Measurements from ENCODE around the gene ARL15. TPM values are rescaled to one million over a fixed set of nuclear protein-coding genes. Genes with fewer than 3 reads are reported as not detected.

Gene ARL15
- total and polyA plus RNA-seq, 2 donors (not counting 1 experiment from before 2014, with no cell fraction given) = 5.8 to 20.5 TPM

DNA sequence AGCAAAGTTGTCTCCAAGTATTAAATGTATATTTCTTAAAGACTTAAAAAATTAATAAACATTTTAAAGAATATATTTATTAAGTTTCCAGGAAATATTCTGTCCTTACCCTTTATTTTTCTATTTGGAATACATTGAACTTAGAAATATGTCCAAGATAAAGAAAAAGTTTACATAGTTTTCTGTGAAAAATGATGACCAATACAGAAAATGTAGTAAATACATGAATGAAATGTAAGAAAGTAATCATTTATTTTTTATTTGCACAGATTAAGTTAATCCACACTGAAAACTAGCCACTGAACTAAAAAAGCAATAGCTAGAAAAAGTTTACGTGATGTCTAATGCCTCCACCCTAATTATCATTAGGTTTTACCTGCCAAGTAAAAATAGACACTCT is 273.2 kb downstream of the ARL15 start:
- H2AFZ ChIP-seq (ENCODE audit: insufficient read depth, low read depth, low read length, poor library complexity, severe bottlenecking) = no peak overlapping the region

DNA sequence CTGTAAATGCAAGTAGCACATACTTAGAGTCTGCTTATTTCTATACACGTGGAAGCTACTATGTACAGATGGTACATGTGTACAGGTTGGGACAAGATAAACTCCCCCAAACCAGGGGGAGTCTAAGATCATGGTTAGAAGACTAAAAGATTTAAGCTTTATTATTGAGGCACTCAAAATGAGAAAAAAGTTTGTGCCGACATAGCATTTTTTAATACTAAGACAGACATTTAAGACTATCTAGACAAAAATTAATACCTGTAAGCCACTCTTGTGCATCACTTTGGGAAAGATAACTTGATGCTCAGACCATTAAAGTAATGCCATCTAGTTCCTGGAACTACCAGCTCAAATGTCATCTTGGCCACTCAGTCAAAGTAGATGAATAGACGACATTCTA is 279.4 kb downstream of the ARL15 start:
- H3K4me2 ChIP-seq (replicated peaks; ENCODE audit: low read depth, low read length, poor library complexity, severe bottlenecking) = no peak overlapping the region
- no peak overlapping the region for H3K4me3 Mint-ChIP-seq
- DNase-seq = no peak
- no peak overlapping the region for H3K27ac Mint-ChIP-seq
- ChIA-PET CTCF (interaction anchor here (0.9 kb wide), 1 partner anchor 27 kb away, joined by 3 read pairs; no protein-coding TSS in a partner anchor), POLR2A (no interaction called here)
- intact Hi-C loops (cut with micrococcal nuclease) = no loop called here
- H3K9me3 Mint-ChIP-seq (ENCODE audit: insufficient read depth) = no peaks in the 10 kb centered on the region
- H3K79me2 ChIP-seq (ENCODE audit: control insufficient read depth, insufficient read depth, low read length) = no peaks in the 10 kb centered on the region
- no peaks in the 10 kb centered on the region for H3K36me3 ChIP-seq (replicated peaks in 1 of 2; ENCODE audit: control extremely low read depth in 1 of 2, control insufficient read depth in 1 of 2, extremely low read depth in 1 of 2, insufficient read depth in 2 of 2, low read length in 1 of 2)
- H3K9ac ChIP-seq (ENCODE audit: low read length) = no peak overlapping the region
- H3K4me3 ChIP-seq (ENCODE audit: control extremely low read depth in 1 of 5, extremely low read depth in 1 of 5, insufficient read depth in 1 of 5, low read depth in 2 of 5, low read length in 4 of 5) = no peak overlapping the region
- TF ChIP-seq, protein P1, sequence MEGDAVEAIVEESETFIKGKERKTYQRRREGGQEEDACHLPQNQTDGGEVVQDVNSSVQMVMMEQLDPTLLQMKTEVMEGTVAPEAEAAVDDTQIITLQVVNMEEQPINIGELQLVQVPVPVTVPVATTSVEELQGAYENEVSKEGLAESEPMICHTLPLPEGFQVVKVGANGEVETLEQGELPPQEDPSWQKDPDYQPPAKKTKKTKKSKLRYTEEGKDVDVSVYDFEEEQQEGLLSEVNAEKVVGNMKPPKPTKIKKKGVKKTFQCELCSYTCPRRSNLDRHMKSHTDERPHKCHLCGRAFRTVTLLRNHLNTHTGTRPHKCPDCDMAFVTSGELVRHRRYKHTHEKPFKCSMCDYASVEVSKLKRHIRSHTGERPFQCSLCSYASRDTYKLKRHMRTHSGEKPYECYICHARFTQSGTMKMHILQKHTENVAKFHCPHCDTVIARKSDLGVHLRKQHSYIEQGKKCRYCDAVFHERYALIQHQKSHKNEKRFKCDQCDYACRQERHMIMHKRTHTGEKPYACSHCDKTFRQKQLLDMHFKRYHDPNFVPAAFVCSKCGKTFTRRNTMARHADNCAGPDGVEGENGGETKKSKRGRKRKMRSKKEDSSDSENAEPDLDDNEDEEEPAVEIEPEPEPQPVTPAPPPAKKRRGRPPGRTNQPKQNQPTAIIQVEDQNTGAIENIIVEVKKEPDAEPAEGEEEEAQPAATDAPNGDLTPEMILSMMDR (IDR thresholded peaks at IDR 0.05) = no peak
- no peak for TF ChIP-seq EZH2 (IDR thresholded peaks at IDR 0.05; ENCODE audit: borderline replicate concordance, insufficient read depth, low read depth, low read length, poor library complexity, severe bottlenecking)
- no peaks in the 10 kb centered on the region for H3K4me1 ChIP-seq (ENCODE audit: control insufficient read depth in 2 of 2, insufficient read depth in 2 of 2, low read length in 2 of 2)
- no peaks in the 10 kb centered on the region for H4K20me1 ChIP-seq (ENCODE audit: control insufficient read depth, insufficient read depth, low read length, poor library complexity, severe bottlenecking)
- H3K27me3 ChIP-seq (replicated peaks in 1 of 4; ENCODE audit: control extremely low read depth in 1 of 4, control insufficient read depth in 3 of 4, insufficient read depth in 4 of 4, low read length in 3 of 4) = no peaks in the 10 kb centered on the region
- H3K4me1 Mint-ChIP-seq = no peaks in the 10 kb centered on the region
- no CpG with 5 or more reads among the region's 3 CpGs for WGBS (ENCODE audit: insufficient coverage)
- H2AFZ ChIP-seq (ENCODE audit: insufficient read depth, low read depth, low read length, poor library complexity, severe bottlenecking) = no peak overlapping the region
- no peaks in the 10 kb centered on the region for H3K9me3 ChIP-seq (ENCODE audit: control extremely low read depth in 1 of 3, control insufficient read depth in 2 of 3, insufficient read depth in 1 of 3, low read length in 2 of 3)
- H3K27me3 Mint-ChIP-seq = no peaks in the 10 kb centered on the region
- no peak for ATAC-seq (ENCODE audit: low read depth)
- no peak overlapping the region for H3K27ac ChIP-seq (ENCODE audit: low read length in 2 of 2)

More for the DNA sequence above, 273.2 kb downstream of the ARL15 start:
- Mint-ChIP-seq H3K9me3 (ENCODE audit: insufficient read depth) (no peaks in the 10 kb centered on the region), H3K4me1 (no peaks in the 10 kb centered on the region), H3K27ac (no peak overlapping the region), H3K4me3 (no peak overlapping the region), H3K27me3 (no peaks in the 10 kb centered on the region)
- no peaks in the 10 kb centered on the region for H3K4me1 ChIP-seq (ENCODE audit: control insufficient read depth in 2 of 2, insufficient read depth in 2 of 2, low read length in 2 of 2)
- no peak for ATAC-seq (ENCODE audit: low read depth)
- no peaks in the 10 kb centered on the region for H3K9me3 ChIP-seq (ENCODE audit: control extremely low read depth in 1 of 3, control insufficient read depth in 2 of 3, insufficient read depth in 1 of 3, low read length in 2 of 3)
- CTCF ChIA-PET = no interaction called here
- POLR2A ChIA-PET = no interaction called here
- no peaks in the 10 kb centered on the region for H4K20me1 ChIP-seq (ENCODE audit: control insufficient read depth, insufficient read depth, low read length, poor library complexity, severe bottlenecking)
- no peak for DNase-seq
- H3K4me3 ChIP-seq (ENCODE audit: control extremely low read depth in 1 of 5, extremely low read depth in 1 of 5, insufficient read depth in 1 of 5, low read depth in 2 of 5, low read length in 4 of 5) = no peak overlapping the region
- no peaks in the 10 kb centered on the region for H3K36me3 ChIP-seq (replicated peaks in 1 of 2; ENCODE audit: control extremely low read depth in 1 of 2, control insufficient read depth in 1 of 2, extremely low read depth in 1 of 2, insufficient read depth in 2 of 2, low read length in 1 of 2)
- no peaks in the 10 kb centered on the region for H3K27me3 ChIP-seq (replicated peaks in 1 of 4; ENCODE audit: control extremely low read depth in 1 of 4, control insufficient read depth in 3 of 4, insufficient read depth in 4 of 4, low read length in 3 of 4)
- H3K27ac ChIP-seq (ENCODE audit: low read length in 2 of 2) = no peak overlapping the region
- no CpG with 5 or more reads among the region's 1 CpG for WGBS (ENCODE audit: insufficient coverage)
- intact Hi-C loops (cut with micrococcal nuclease) = no loop called here
- TF ChIP-seq, protein P1 (IDR thresholded peaks at IDR 0.05) = no peak
- no peak for TF ChIP-seq EZH2 (IDR thresholded peaks at IDR 0.05; ENCODE audit: borderline replicate concordance, insufficient read depth, low read depth, low read length, poor library complexity, severe bottlenecking)
- no peak overlapping the region for H3K9ac ChIP-seq (ENCODE audit: low read length)
- H3K4me2 ChIP-seq (replicated peaks; ENCODE audit: low read depth, low read length, poor library complexity, severe bottlenecking) = no peak overlapping the region
- no peaks in the 10 kb centered on the region for H3K79me2 ChIP-seq (ENCODE audit: control insufficient read depth, insufficient read depth, low read length)

Measured in B cell (primary cell).